Activated T-cell treated with anti-CD3 and anti-CD28 coated beads for 4 hours (primary cell): ENCODE results near the gene MARK3.

Experiments
- DNase-seq: peaks from one replicate; pipeline ENCODE4 v3.0.0-alpha.2; 2020

The MARK3 gene

DNA sequence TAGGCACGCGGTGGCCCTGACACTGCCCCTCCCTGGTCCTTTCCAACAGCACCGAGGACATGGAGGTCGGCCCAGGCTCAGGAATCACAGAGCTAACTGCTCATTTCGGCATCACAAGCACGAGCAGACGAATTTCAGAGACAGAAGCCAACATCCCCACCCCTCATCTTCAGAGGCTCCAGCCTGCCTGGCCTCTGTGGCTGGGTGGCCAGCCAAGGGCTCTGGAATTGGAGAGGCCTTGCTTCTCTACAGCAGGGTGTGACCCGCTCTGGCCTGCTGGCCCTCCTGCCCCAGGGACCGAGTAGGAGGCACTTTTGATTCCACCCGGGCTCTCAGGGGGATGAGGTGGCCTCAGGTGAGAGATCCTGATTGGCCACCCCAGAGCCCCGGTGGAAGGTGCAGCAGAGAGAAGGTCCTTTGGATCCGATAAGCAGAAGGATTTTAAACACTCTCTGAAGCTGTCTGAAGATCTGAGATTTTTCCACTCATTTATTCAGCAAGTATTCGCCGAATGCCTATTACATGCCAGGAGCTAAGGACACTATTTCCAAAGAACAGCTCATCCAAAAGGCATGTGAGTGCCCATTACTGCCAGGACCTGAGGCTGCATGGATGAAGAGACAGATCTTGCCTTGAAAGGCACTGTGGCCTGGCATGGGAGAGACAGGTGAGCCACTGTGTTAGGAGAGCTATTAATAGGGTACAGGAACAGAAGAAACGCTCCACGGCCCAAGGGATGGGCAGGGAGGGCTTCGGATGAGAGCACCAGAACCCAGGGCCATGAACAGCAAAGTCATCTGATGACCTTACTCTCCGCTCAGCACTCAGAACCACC, 167.0 kb downstream of the MARK3 start:
- DNase-seq, result no peak

DNA sequence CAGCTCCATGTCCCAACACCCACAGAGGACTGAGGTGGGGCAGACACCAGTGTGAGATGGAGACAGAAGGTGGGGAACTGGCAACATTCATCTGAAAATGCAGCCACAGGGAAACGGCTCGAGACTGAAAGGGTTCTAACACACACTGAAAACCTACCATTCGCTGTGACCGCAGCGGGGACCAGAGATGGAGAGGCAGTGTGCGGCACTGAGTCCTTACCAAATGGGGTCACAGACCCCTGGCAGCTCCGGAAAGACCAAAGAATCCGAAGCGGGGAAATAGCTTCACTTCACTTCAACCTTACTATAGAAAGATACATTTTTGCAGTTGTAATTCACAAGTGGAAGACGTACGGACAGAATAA, 167.6 kb downstream of the MARK3 start:
- DNase-seq, result no peak
